HG03045 (cell line): ENCODE data around the gene KIAA1210.

Source experiments
- ATAC-seq: cut with Tn5 transposase; IDR thresholded peaks from one replicate; pipeline ENCODE4 v1.9.1; 2021; ENCODE audit warnings: mild to moderate bottlenecking, moderate library complexity; ENCODE audit not compliant: unreplicated experiment

Gene KIAA1210

GRCh38 chrX:119093991-119094735 lies 33.4 kb downstream of the KIAA1210 start:
- ATAC-seq: no peak

GRCh38 chrX:119090627-119091026 lies 37.0 kb downstream of the KIAA1210 start:
- no peak for ATAC-seq

- no peak for ATAC-seq
Observed at GRCh38 chrX:119089619-119090018, 38.0 kb downstream of the KIAA1210 start.

GRCh38 chrX:119087121-119087520 lies 40.5 kb downstream of the KIAA1210 start:
- no peak for ATAC-seq

- no peak for ATAC-seq
Observed at GRCh38 chrX:119084766-119085165, 42.8 kb downstream of the KIAA1210 start.

- no peak for ATAC-seq
Observed at GRCh38 chrX:119082278-119082677, 45.3 kb downstream of the KIAA1210 start.

- no peak for ATAC-seq
Observed at GRCh38 chrX:119075270-119076025, 52.2 kb downstream of the KIAA1210 start.

- no peak for ATAC-seq
Observed at GRCh38 chrX:119073911-119074310, 53.7 kb downstream of the KIAA1210 start.

GRCh38 chrX:119073200-119073905 lies 54.3 kb downstream of the KIAA1210 start:
- no peak for ATAC-seq

GRCh38 chrX:119072744-119073143 lies 54.9 kb downstream of the KIAA1210 start, which contains the start of gene CT47C1:
TSS of gene CT47C1 (plus strand) at chrX:119072993. CDS start at chrX:119073226, 233 bp downstream.
- ATAC-seq: no peak

GRCh38 chrX:119071381-119071780 lies 56.2 kb downstream of the KIAA1210 start:
- no peak for ATAC-seq

GRCh38 chrX:119069762-119070161 lies 57.9 kb downstream of the KIAA1210 start:
- no peak for ATAC-seq

- ATAC-seq: no peak
Observed at GRCh38 chrX:119069128-119069527, 58.5 kb downstream of the KIAA1210 start.

- ATAC-seq: no peak
Observed at GRCh38 chrX:119067023-119067739, 60.4 kb downstream of the KIAA1210 start.

- ATAC-seq: no peak
Observed at GRCh38 chrX:119063428-119063827, 64.2 kb downstream of the KIAA1210 start.

GRCh38 chrX:119062750-119063374 lies 64.8 kb downstream of the KIAA1210 start:
- no peak for ATAC-seq

GRCh38 chrX:119055687-119056086 lies 71.9 kb downstream of the KIAA1210 start:
- ATAC-seq: no peak

- no peak for ATAC-seq
Observed at GRCh38 chrX:119045884-119046283, 81.7 kb downstream of the KIAA1210 start.

GRCh38 chrX:119042996-119043395 lies 84.6 kb downstream of the KIAA1210 start:
- ATAC-seq: no peak

GRCh38 chrX:119042040-119042439 lies 85.6 kb downstream of the KIAA1210 start:
- ATAC-seq: no peak
